ENCODE results near the gene RXRA.

Gene RXRA

DNA sequence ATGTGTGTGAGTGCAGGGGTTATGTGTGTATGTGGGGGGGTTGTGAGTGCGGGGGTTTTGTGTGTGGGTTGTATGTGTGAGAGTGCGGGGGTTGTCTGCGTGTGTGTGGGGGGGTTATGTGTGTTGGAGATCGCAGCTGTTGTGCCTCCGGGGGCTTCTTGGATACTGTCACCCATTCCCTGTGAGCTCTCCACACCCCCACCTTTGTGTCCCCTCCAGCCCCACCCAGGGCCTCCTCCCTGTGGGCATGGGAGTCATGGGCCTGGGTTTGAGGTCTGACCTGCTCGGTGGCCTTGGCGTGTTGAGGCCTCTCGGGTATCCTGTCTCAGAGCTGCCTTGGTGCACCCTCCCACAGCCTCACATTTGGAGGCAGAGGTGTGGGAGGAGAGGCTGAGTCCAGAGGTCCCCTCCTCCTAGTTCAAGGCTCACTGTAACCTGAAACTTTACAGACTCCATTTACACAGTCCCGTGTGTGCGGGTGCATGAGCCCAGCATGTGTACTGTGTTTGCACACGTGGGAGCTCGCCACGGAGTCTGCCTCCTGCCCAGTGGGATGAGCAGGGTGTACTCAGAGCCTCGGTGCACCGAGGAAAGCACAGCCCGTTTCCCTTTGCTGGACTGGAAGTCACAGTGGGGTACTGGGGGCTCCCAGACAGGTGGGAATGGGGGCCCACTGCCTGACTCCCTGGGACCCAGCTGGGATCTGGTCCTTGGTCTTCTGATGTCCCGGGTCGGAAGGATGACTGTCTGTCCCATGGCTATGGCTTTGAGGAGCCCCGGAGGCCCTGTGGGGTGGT, 43.4 kb downstream of the RXRA start:
- no peak for DNase-seq

GRCh38 chr9:134370213-134370492, 43.9 kb downstream of the RXRA start:
- no peak for DNase-seq

DNA sequence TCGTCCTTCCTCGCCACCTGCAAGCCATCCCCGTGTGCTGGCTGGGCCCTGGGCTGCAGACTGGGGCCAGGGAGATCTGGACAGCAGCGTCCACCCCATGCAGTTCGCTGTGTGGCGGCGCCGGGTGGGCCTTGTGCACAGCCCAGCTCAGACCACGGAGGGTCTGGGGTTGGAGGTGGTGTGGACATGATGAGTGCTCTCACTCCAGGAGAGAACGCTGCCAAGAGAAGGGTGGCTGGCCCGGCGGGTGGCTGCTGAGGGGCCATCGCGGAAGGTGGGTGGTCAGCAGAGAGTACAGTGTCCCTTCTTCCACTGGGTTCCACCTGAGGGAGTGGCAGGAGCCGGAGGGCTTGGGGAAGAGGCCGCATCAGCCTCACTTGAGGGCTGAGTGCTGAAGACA, 44.4 kb downstream of the RXRA start:
- DNase-seq = no peak

DNA sequence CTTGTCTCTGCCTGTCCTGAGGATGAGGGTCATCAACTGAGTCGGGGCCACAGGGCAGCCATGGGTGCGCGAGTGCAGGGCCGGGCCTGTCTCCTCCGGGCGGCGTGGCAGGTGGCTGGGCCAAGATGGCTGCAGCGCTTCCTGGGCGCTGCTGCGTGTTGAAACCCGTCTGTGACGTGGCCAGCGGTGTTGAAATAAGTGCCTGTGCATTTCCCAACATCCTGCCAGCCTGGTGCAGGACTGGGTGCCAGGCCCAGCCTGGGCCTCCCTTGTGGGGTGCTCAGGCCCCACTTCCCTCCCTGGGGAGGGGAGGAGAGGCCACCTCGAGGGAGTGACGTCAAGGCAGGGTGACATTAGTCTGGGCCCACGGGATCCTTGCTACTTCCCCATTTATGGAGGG, 45.5 kb downstream of the RXRA start:
- DNase-seq = peak; percentile 40 to 87

DNA sequence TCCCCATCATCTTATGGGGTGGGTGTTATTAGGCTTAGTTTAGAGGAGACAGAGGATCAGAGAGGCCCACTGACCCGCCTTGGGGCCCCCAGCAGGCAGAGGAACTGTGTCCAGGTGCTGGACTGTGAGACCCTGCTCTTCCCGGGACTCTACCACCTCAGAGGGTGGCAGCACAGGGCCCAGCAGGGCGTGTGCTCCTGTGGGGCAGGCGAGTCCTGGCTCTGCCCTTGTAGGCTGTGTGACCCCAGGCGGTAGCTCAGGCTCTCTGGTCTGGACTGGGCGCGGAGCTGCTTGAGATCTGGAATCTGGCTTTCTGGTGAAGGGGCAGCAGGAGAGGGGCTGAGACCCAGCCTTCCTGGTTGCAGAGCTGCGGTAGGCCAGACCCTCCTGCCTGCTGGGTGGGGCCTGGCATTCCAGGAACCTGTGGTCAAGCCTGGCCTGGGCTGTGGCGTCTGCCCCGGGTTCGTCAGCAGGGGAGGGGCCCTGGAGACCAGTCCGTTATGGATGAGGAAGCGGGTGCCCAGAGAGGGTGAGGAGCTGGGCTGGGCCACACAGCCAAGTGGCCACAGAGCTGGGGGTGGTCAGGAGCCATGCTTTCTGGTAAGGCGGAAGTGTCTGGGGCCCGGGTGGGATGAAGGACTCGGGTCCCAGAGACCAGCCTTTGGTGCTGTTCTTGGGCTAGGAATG, 46.5 kb downstream of the RXRA start:
- DNase-seq = peak; percentile 8 to 76

DNA sequence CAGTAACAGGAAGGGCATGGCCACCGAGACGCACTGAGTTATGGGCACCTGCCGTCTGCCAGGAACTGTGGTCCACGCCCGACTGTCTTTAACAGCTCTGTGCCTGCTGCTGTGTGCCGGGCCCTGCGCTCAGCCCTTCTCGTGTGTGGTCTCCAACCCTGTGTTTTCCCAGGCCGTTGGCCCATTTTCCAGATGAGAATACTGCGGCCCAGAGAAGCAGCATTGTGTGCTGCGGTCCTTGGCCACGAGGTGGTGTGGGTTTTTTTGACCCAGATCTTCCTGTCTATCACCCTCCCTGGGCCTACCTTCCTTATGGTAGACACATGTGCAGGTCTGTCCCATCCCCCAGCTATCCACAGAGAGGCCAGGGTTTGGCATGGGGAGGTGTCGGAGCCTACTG, 47.0 kb downstream of the RXRA start:
- peak; percentile 8 to 28 for DNase-seq

DNA sequence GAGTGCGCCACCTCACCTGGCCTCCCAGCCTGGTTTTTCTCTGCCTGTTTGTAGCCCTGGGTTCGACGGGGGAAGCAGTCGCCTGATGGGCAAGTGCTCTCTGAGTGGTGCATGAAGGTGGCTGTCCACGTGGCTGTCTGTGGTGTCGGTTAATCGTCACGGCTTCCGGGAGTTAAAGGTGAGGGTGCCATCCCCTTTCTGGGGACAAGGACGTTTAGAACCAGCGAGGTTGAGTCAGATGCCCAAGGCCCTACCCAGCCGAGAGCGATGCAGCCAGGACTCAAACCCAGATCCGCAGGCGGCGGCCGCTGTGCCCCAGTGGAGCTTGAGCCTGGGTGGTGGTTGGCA, 47.7 kb downstream of the RXRA start:
- DNase-seq = no peak

DNA sequence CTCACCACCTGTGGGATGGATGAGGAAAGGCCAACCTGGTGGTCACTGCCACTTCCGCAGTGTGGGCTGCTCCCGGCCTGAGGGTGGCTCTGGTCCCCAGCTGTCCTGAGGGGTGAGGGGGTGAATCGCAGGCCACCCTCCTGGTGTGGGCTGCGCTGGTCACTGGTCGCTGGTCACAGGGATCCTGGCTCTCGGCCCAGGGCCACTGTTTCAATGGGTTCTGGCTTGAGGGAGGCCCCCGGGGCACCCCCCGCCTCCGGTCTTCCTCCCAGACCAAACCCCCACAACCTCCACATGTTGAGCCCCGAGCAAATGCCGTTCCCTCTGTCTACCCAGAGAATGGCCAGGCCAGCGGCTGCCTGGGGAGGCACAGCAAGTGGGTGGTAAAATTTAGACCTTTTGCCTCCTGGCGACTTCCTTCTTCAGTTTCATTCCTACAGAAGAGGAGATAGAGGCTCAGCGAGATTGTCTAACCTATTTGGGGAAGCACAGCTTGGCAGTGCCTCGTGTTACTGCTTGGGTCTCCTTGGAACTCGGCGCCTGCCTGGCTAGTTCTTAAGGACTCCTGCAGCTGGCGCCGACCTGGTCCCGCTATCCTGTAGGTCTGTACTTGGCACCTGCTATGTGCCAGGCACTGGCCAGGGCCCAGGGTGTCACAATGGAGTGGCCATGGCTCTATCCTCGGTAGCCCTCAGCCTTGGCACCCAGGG, 48.2 kb downstream of the RXRA start:
- DNase-seq = peak in 1 of 2 donors; percentile 20

DNA sequence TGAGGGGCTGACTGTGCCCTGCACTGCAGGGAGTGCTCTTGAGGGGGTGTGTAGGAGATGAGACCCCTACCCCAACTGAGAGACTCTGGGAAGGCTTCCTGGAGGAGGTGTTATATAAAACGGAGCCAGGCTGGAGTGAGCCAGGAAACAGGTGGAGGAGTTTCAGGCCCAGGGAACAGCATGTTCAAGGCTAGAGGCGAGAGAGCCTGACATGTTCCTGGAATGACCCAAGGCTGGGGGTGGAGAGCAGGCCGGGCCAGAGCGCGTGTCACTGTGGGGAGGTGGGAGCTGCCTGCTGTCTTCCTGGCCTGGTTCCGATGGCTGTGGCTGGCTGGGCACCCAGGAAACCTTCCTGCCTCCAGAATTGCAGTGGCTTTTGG, 48.7 kb downstream of the RXRA start:
- no peak for DNase-seq

DNA sequence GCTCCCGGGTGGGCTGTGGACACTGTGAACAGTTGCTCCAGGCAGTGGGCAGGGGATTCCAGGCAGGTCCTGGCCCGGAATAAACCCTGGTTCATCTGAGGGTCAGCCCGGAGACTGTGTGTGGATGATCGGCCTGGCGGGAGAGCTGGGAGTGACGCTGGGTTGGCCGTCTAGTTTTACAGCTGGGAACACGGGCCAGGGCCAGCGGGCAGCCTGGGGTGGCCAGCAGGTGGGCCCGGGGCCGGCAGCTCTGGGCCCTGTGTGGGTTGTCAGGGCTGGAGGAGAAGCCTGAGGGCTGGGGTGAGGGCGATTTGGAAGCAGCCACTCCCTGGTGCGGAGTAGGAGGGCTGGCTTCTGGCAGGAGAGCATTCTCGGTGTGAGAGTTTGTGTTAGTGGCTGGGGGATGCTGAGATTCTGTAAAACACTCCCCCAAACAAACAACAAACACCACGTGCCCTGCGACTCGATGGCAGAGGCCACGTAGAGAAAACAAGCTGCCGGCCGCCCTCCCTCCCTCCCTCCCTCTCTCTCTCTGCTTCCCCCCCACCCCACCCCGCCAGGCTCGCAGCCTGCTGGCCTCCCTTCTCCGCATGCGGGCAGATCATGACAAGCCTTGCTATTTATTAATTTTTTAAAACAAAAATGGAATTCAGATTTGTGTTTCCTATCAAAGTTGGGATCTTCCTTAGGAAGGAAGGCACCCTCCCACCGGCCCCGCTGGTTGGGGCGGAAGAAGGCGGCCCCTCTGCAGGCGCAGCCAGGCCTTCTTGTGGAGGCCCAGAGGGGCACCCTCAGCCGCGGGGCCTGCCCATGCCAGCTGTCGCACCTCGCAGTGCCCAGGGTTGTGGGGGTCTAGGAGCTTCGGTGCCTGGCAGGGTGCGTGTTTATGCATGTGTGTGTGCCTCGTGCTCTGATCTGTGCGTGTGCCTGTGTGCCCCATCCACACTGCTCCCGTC, 49.5 kb downstream of the RXRA start:
- DNase-seq = no peak

- no peak for DNase-seq
Observed at GRCh38 chr9:134376386-134377142, 50.3 kb downstream of the RXRA start.

DNA sequence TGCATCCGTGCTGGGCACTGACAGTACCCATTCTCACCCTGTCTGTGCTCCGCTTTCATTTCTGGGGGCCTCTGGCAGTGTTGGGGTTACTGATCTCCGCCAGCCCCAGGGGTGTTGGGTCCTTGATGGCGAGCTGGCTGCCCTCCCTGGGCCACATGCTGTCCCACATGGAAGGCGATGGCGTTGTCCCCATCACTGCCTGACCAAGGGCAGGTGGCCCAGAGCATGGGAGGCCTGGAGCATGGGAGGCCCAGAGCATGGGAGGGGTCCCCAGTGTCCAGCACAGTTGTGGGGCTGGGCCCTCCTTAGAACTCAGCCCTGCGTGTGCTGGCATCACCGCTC, 50.9 kb downstream of the RXRA start:
- DNase-seq = no peak

DNA sequence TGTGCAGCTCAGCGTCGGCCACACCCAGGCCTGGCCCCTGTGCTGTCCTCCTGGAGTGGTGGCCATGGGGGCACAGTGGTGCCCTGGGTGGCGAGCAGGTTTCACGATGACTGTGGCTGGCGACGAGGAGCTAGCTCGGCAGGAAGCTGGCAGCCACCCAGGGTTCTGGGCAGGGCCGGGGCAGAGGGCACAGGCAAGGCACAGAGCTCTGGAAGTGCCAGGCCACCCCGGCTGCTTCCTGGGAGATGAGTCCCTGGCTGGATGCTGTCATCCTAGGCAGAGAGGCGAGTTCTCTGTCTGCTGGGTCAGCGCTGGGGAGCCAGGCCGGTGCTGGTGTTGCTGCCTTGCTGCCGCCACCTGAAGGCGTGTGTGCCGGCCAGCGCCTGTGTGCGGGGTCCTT, 51.7 kb downstream of the RXRA start:
- no peak for DNase-seq

DNA sequence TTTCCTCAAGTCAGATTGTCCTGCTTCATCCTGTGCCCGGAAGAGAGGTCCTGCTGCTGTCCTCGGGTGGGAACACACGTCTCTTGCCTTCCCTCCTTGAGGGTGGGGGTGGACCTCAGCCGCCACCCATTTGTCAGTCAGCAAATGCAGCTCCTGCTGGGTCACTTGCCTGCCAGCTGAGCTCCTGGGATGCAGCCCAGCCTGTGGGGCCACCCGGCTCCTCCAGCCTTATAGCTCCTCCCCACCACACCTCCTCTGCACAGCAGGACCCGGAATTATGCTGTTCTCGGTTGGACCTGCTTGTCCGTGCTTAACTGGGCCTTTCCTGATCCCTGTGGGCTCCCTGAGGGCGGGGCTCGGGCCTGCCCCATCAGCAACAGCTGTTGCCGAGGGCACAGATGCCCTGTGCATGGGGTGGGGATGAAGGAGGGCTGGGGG, 52.7 kb downstream of the RXRA start:
- no peak for DNase-seq

- DNase-seq = no peak
Observed at GRCh38 chr9:134379831-134380365, 53.6 kb downstream of the RXRA start.

GRCh38 chr9:134380542-134381271, 54.5 kb downstream of the RXRA start:
- no peak for DNase-seq

DNA sequence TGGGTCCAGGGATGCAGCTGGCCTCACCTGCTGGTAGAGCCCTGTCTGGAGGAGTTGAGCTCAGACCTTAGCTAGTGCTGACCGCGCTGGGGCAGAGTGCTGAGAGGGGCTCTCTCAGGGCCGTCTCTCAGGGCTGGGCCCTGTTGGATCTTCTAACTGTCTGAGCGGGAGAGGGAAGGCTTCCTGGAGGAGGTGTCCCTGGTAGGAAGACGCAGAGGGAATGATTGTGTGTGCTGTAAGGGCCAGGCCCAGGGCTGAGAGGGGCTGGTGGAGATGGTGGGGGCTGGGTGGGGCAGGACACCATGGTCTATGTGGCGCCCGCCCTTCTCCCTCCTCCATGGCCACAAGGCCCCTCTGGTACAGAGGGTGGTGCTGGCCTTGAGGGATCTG, 55.0 kb downstream of the RXRA start:
- no peak for DNase-seq

GRCh38 chr9:134381671-134382516, 55.6 kb downstream of the RXRA start:
- DNase-seq = peak; percentile 74 to 76

DNA sequence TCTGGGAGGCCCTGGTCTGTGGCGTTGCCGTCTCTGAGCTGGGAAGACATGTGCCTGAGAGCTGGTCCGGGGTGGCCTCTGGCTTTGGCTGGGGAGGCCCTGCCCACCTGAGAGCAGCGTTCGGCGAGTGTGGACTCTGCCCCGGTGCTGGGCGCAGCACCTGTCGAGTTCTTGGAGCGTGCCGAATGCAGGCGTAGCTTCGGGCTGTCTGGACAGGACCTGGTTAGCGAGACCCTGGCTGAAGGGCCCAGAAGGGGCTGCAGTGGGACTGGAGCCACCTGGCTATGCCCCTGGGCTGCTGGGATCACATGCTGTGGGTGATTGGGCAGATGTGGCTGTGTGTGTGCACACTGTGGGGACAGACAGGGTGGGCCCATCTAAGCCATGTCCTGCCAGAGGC, 56.5 kb downstream of the RXRA start:
- no peak for DNase-seq

DNA sequence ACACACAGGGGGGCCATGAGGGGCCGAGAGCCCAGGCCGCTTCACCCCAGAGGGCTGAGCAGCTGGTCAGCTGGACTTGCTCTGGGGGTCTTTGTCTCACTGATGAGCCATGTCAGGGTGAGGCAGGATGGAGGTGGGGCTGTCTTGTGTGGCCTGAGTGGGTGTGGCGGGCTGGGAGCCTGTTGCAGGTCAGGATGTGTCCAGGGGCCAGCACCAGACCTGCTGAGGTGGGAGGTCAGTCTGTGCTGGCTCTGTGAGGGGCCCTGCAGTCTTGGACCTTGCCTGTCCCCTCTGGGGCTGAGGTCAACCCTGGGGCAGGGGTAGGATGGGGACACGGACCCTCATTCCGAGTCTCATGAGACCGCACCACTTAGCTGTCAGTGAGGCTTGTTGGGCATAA, 56.9 kb downstream of the RXRA start:
- no peak for DNase-seq

All from CD4-positive, alpha-beta T cell treated with Interleukin-4 for 1 hour (primary cell).